Kidney (tissue), 14 donors: ENCODE measurements around the gene AGPAT3. TPM values are rescaled to one million over a fixed set of nuclear protein-coding genes. Genes with fewer than 3 reads are reported as not detected.

Source experiments
- DNase-seq, 5 donors: peaks; one replicate each; pipeline ENCODE4 v3.0.0-alpha.2; 2013 to 2020
- FAIRE-seq: peaks from 2 replicates; lab custom pipeline; 2012; peaks lifted over from hg19 to GRCh38; lab: Jason Lieb, UNC
- H3K27ac ChIP-seq, 2 donors: one replicate each; pipeline ENCODE4 v1.7.0; 2013; ENCODE audit warnings: low read depth in 2 of 2, low read length in 2 of 2, inconsistent platforms in 1 of 2
- H3K27me3 ChIP-seq: one replicate; pipeline ENCODE4 v1.7.1; 2013; ENCODE audit warnings: low read length, inconsistent platforms; ENCODE audit not compliant: control insufficient read depth, insufficient read depth
- H3K36me3 ChIP-seq, 3 donors: one replicate each; pipeline versions ENCODE4 v1.7.0 to v1.7.1; 2013; ENCODE audit warnings: low read length in 3 of 3, control low read depth in 1 of 3, inconsistent platforms in 1 of 3; ENCODE audit not compliant: insufficient read depth in 3 of 3, control insufficient read depth in 2 of 3
- H3K4me1 ChIP-seq, 3 donors: one replicate each; pipeline versions ENCODE4 v1.7.0 to v1.7.1; 2013; ENCODE audit warnings: low read length in 3 of 3, inconsistent platforms in 1 of 3, low read depth in 1 of 3; ENCODE audit not compliant: control insufficient read depth in 2 of 3, insufficient read depth in 2 of 3
- H3K4me3 ChIP-seq, 3 donors: one replicate each; pipeline versions ENCODE4 v1.7.0 to v1.8.1; 2013; ENCODE audit warnings: low read length in 3 of 3, control low read depth in 1 of 3, inconsistent platforms in 1 of 3
- H3K9ac ChIP-seq, 3 donors: one replicate each; pipeline versions ENCODE4 v1.7.0 to v1.7.1; 2013; ENCODE audit warnings: low read length in 3 of 3, control low read depth in 1 of 3, inconsistent platforms in 1 of 3
- H3K9me3 ChIP-seq, 3 donors: one replicate each; pipeline versions ENCODE4 v1.7.0 to v1.7.1; 2013; ENCODE audit warnings: low read length in 3 of 3, control low read depth in 1 of 3, inconsistent platforms in 1 of 3; ENCODE audit not compliant: control insufficient read depth in 2 of 3, insufficient read depth in 1 of 3
- CTCF ChIP-seq: IDR thresholded peaks from 3 replicates; pipeline ENCODE4 v1.5.1; 2012; ENCODE audit warnings: mild to moderate bottlenecking, moderate library complexity, borderline replicate concordance; ENCODE audit not compliant: insufficient read depth; ENCODE audit errors: extremely low read depth
- intact Hi-C: fragments of 100-400 bp; cut with DNase I; formaldehyde crosslinking; loops from one replicate; pipeline ENCODE4 v1.11.1; 2022
- polyA plus RNA-seq: library from polyadenylated mRNA; stranded (reverse); fragments of 350-450 nt; fragmentation: Illumina TruSeq; extraction: RNeasy Lipid Tissue Mini Kit (QIAGEN cat#74804); gene quantifications from one replicate; pipeline ENCODE4 v1.2.3, GENCODE V29; 2014; ENCODE audit warnings: low read depth, low replicate concordance; ENCODE audit not compliant: insufficient read depth
- total RNA-seq: library from RNA; stranded (reverse); fragmentation: NEBNext Ultra II Directional; extraction: Animal tissue kit (Norgen Biotek cat#: 25700); gene quantifications from one replicate; pipeline ENCODE4 v1.2.1, GENCODE V29; 2021
- donor health status: control.
- donor health status: control.
- donor health status: control.
- donor health status: control.
- donor health status: control.
- donor health status: DM: yes; HTN: yes; CAD: no.
- donor health status: Normal renal cell carcinoma (clear cell type).

Gene AGPAT3
- total and polyA plus RNA-seq, 2 donors from 2014 or later = 40.3 to 86.2 TPM

- Histone ChIP-seq H3K4me3 (peak overlapping the region in 2 of 3 donors; percentile 14 to 28), H3K36me3 (no peaks in the 10 kb centered on the region), H3K27me3 (no peaks in the 10 kb centered on the region), H3K4me1 (peaks cover 5 to 30% (median 28%) of the 10 kb centered on the region in 3 donors), H3K27ac (peak overlapping the region in 1 of 2 donors; percentile 9), H3K9ac (no peak overlapping the region), H3K9me3 (no peaks in the 10 kb centered on the region)
- no peak for TF ChIP-seq CTCF
- intact Hi-C loops = no loop called here
- peak in 2 of 5 donors; percentile 41 to 72 for DNase-seq
- FAIRE-seq = no peak
Observed at GRCh38 chr21:43916691-43917514, 51.9 kb downstream of the AGPAT3 start.

GRCh38 chr21:43917515-43918384 is 52.7 kb downstream of the AGPAT3 start:
- Histone ChIP-seq H3K36me3 (no peaks in the 10 kb centered on the region), H3K9ac (no peak overlapping the region), H3K27ac (peak overlapping the region in 1 of 2 donors; percentile 9), H3K9me3 (no peaks in the 10 kb centered on the region), H3K4me3 (peak overlapping the region in 1 of 3 donors; percentile 28), H3K27me3 (no peaks in the 10 kb centered on the region), H3K4me1 (peaks cover 5 to 35% (median 34%) of the 10 kb centered on the region in 3 donors)
- DNase-seq = peak in 2 of 5 donors; percentile 22 to 33
- TF ChIP-seq CTCF = peak; percentile 5
- intact Hi-C loops = no loop called here
- no peak for FAIRE-seq

- DNase-seq (peak in 1 of 5 donors; percentile 41), FAIRE-seq (no peak)
- Histone ChIP-seq H3K4me3 (no peak overlapping the region), H3K27me3 (no peaks in the 10 kb centered on the region), H3K4me1 (peaks cover 5 to 40% (median 39%) of the 10 kb centered on the region in 3 donors), H3K9ac (no peak overlapping the region), H3K27ac (no peak overlapping the region), H3K9me3 (no peaks in the 10 kb centered on the region), H3K36me3 (no peaks in the 10 kb centered on the region)
- TF ChIP-seq CTCF = no peak
- intact Hi-C loops = no loop called here
Observed at GRCh38 chr21:43918385-43918947, 53.4 kb downstream of the AGPAT3 start.
